ENCODE results near the gene LAMB3. TPM values are rescaled to one million over a fixed set of nuclear protein-coding genes. Genes with fewer than 3 reads are reported as not detected.
"Not testable (repeated sequence)": the region's sequence is repeated elsewhere in the genome, so short reads cannot be mapped to it uniquely, and the experiment has no call there.

Gene LAMB3
- total RNA-seq, result 10 to 100 TPM in 1 of 2 donors, 1 to 10 TPM in 1; 1.6 to 11.7 TPM

- peak within 1 kb of the TSS; percentile 63 to 67 for H3K27ac Mint-ChIP-seq
- DNase-seq (ENCODE audit: low spot score in 2 of 2) (no peak), ATAC-seq (no peak)
- H3K9me3 Mint-ChIP-seq, result no peaks in the 10 kb centered on the region
- H3K36me3 Mint-ChIP-seq, result no peaks in the 10 kb centered on the region
Measured at GRCh38 chr1:209652121-209652735, at the start of gene LAMB3. TSS of gene LAMB3 (minus strand) at chr1:209652425. CDS start at chr1:209650944, 1,481 bp downstream.

- Mint-ChIP-seq H3K36me3 (peaks cover 0 to 43% of the 10 kb centered on the region in 2 donors), H3K9me3 (peaks cover 0 to 24% of the 10 kb centered on the region in 2 donors)
- ATAC-seq; DNase-seq (ENCODE audit: low spot score in 2 of 2); H3K27ac Mint-ChIP-seq: not testable (repeated sequence)
Measured at GRCh38 chr1:209700686-209701085, 48.5 kb upstream of the LAMB3 start.

GRCh38 chr1:209697126-209697525 lies 44.9 kb upstream of the LAMB3 start:
- peaks cover 0 to 20% of the 10 kb centered on the region in 2 donors for H3K9me3 Mint-ChIP-seq
- H3K36me3 Mint-ChIP-seq, result peaks cover 0 to 29% of the 10 kb centered on the region in 2 donors
- DNase-seq (ENCODE audit: low spot score in 2 of 2) (no peak), ATAC-seq (peak in 1 of 2 donors; percentile 38)
- H3K27ac Mint-ChIP-seq, result peak overlapping the region in 1 of 2 donors; percentile 1

GRCh38 chr1:209696673-209697072 lies 44.4 kb upstream of the LAMB3 start:
- Mint-ChIP-seq H3K36me3 (peaks cover 0 to 25% of the 10 kb centered on the region in 2 donors), H3K27ac (peak overlapping the region in 1 of 2 donors; percentile 1)
- ATAC-seq, result no peak

GRCh38 chr1:209692745-209693504 lies 40.7 kb upstream of the LAMB3 start:
- H3K9me3 Mint-ChIP-seq, result no peaks in the 10 kb centered on the region
- no peaks in the 10 kb centered on the region for H3K36me3 Mint-ChIP-seq
- H3K27ac Mint-ChIP-seq, result peak overlapping the region; percentile 23 to 40
- DNase-seq (ENCODE audit: low spot score in 2 of 2) (peak; percentile 61 to 84), ATAC-seq (peak; percentile 66 to 75)

More at GRCh38 chr1:209696673-209697072, 44.4 kb upstream of the LAMB3 start:
- peaks cover 0 to 18% of the 10 kb centered on the region in 2 donors for H3K9me3 Mint-ChIP-seq
- no peak for DNase-seq (ENCODE audit: low spot score in 2 of 2)

- Mint-ChIP-seq H3K36me3 (no peaks in the 10 kb centered on the region), H3K27ac (peak overlapping the region; percentile 12 to 41), H3K9me3 (no peaks in the 10 kb centered on the region)
- DNase-seq (ENCODE audit: low spot score in 2 of 2) (no peak), ATAC-seq (no peak)
Measured at GRCh38 chr1:209692296-209692695, 40.1 kb upstream of the LAMB3 start.

GRCh38 chr1:209691237-209691636 lies 39.0 kb upstream of the LAMB3 start:
- H3K9me3 Mint-ChIP-seq, result no peaks in the 10 kb centered on the region
- DNase-seq (ENCODE audit: low spot score in 2 of 2), result no peak
- ATAC-seq, result no peak
- no peaks in the 10 kb centered on the region for H3K36me3 Mint-ChIP-seq
- H3K27ac Mint-ChIP-seq, result no peak overlapping the region

- Mint-ChIP-seq H3K36me3 (no peaks in the 10 kb centered on the region), H3K9me3 (no peaks in the 10 kb centered on the region)
Measured at GRCh38 chr1:209689477-209689876, 37.3 kb upstream of the LAMB3 start.

GRCh38 chr1:209688746-209689234 lies 36.6 kb upstream of the LAMB3 start:
- ATAC-seq, result no peak
- H3K9me3 Mint-ChIP-seq, result no peaks in the 10 kb centered on the region
- H3K27ac Mint-ChIP-seq, result no peak overlapping the region
- no peaks in the 10 kb centered on the region for H3K36me3 Mint-ChIP-seq
- DNase-seq (ENCODE audit: low spot score in 2 of 2), result no peak

More at GRCh38 chr1:209689477-209689876, 37.3 kb upstream of the LAMB3 start:
- no peak overlapping the region for H3K27ac Mint-ChIP-seq
- no peak for DNase-seq (ENCODE audit: low spot score in 2 of 2)
- no peak for ATAC-seq

- no peaks in the 10 kb centered on the region for H3K9me3 Mint-ChIP-seq
- ATAC-seq, result no peak
- peak overlapping the region in 1 of 2 donors; percentile 31 for H3K27ac Mint-ChIP-seq
- DNase-seq (ENCODE audit: low spot score in 2 of 2), result no peak
- no peaks in the 10 kb centered on the region for H3K36me3 Mint-ChIP-seq
Measured at GRCh38 chr1:209686322-209686721, 34.1 kb upstream of the LAMB3 start.

GRCh38 chr1:209685821-209686220 lies 33.6 kb upstream of the LAMB3 start:
- DNase-seq (ENCODE audit: low spot score in 2 of 2) (peak in 1 of 2 donors; percentile 58), ATAC-seq (peak; percentile 70 to 95)
- Mint-ChIP-seq H3K36me3 (no peaks in the 10 kb centered on the region), H3K9me3 (no peaks in the 10 kb centered on the region), H3K27ac (peak overlapping the region in 1 of 2 donors; percentile 31)

GRCh38 chr1:209678981-209679539 lies 26.8 kb upstream of the LAMB3 start:
- H3K9me3 Mint-ChIP-seq, result peaks cover 0 to 8% of the 10 kb centered on the region in 2 donors
- no peak overlapping the region for H3K27ac Mint-ChIP-seq
- DNase-seq (ENCODE audit: low spot score in 2 of 2) (no peak), ATAC-seq (peak in 1 of 2 donors; percentile 37)
- peaks cover 14 to 26% of the 10 kb centered on the region in 2 donors for H3K36me3 Mint-ChIP-seq

- ATAC-seq (peak; percentile 9 to 23), DNase-seq (ENCODE audit: low spot score in 2 of 2) (no peak)
- Mint-ChIP-seq H3K9me3 (peaks cover 4 to 13% of the 10 kb centered on the region in 2 donors), H3K36me3 (peaks cover 21 to 38% of the 10 kb centered on the region in 2 donors), H3K27ac (peak overlapping the region; percentile 14 to 16)
Measured at GRCh38 chr1:209675565-209676154, 23.4 kb upstream of the LAMB3 start.

- DNase-seq (ENCODE audit: low spot score in 2 of 2), result peak in 1 of 2 donors; percentile 28
- Mint-ChIP-seq H3K9me3 (peaks cover 4 to 13% of the 10 kb centered on the region in 2 donors), H3K36me3 (peaks cover 21 to 38% of the 10 kb centered on the region in 2 donors), H3K27ac (peak within 1 kb of the TSS; percentile 14 to 60)
- peak; percentile 34 to 51 for ATAC-seq
Measured at GRCh38 chr1:209674957-209675564, 22.8 kb upstream of the LAMB3 start, which contains the start of gene G0S2. TSS of gene G0S2 (plus strand) at chr1:209675412. CDS start at chr1:209675685, 273 bp downstream.

- peaks cover 21 to 38% of the 10 kb centered on the region in 2 donors for H3K36me3 Mint-ChIP-seq
Measured at GRCh38 chr1:209673631-209674417, 21.6 kb upstream of the LAMB3 start.

More at GRCh38 chr1:209673631-209674417, 21.6 kb upstream of the LAMB3 start:
- peak overlapping the region in 1 of 2 donors; percentile 18 for H3K27ac Mint-ChIP-seq
- H3K9me3 Mint-ChIP-seq, result peaks cover 4 to 13% of the 10 kb centered on the region in 2 donors
- no peak for DNase-seq (ENCODE audit: low spot score in 2 of 2)
- ATAC-seq, result no peak
